ENCODE results near the gene RNF144B.
"Not testable (repeated sequence)": the region's sequence is repeated elsewhere in the genome, so short reads cannot be mapped to it uniquely, and the experiment has no call there.

Gene RNF144B

DNA sequence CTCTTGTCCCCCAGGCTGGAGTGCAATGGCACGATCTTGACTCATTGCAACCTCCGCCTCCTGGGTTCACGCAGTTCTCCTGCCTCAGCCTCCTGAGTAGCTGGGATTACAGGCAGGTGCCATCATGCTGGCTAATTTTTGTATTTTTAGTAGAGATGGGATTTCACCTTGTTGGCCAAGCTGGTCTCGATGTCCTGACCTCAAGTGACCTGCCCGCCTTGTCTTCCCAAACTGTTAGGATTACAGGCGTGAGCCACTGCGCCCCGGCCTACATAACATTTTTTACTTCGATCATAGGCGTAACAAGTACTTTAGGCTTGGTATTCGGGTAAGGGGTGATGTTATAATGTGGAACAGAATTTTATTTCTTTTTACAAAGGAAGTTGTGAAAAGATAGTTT is 22.5 kb downstream of the RNF144B start:
- not testable (repeated sequence) for DNase-seq (ENCODE audit: low read depth in 3 of 3)

DNA sequence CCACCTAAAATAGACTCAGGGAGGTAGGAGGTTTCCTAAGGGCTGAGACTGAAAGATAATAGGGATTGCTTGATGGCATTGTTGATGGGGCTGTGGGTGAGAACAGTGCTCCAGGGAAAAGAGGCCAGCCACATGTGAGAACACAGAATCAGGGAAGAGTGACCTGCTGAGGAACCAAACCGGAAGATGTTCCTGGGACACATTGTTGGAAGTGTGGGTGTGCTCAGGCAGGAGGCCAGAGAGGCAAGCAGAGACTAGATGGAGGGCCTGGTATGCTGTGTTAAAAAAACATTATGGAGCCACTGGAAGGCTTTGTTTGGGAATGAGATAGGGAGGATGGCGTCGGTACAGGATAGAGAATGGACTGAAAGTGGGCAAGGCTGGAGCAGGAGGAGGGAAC is 23.3 kb downstream of the RNF144B start:
- DNase-seq (ENCODE audit: low read depth in 3 of 3) = no peak

DNA sequence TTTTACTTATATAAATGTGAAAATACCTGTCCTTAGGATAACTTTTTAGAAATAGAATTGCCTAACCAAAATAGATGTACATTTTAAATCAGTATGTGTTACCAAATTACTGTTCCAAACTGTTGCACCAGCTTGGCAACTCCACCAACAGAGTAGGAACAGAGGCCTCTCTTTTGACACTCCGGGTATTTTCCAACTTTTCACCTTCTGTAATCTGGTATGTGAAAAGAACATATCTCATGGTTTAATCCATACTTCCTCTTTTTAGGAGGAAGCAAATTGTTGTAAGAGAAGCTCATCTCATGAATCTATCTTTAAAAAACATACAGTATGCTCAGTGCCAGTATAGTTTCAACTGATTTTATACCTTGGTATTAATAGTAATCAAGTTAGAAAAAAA is 24.9 kb downstream of the RNF144B start:
- no peak for DNase-seq (ENCODE audit: low read depth in 3 of 3)

DNA sequence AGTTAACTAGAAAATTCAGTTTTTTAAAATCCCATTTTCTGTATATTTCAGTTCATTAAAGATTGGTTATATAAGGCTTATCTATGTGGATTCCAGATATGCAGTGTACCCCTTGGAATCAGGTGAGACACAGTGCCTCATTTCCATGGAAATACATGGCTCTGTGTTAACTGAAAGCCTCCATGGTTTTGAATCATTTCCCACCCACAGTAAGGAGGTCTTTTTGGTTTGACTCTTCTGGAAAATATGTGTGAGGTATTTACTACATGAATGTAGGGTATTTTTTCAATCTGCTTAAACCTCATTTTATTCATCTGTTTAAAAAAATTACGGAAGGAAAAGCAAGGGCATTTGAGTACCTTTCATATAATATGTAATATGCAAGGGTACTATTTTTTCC is 25.5 kb downstream of the RNF144B start:
- DNase-seq (ENCODE audit: low read depth in 3 of 3) = no peak

DNA sequence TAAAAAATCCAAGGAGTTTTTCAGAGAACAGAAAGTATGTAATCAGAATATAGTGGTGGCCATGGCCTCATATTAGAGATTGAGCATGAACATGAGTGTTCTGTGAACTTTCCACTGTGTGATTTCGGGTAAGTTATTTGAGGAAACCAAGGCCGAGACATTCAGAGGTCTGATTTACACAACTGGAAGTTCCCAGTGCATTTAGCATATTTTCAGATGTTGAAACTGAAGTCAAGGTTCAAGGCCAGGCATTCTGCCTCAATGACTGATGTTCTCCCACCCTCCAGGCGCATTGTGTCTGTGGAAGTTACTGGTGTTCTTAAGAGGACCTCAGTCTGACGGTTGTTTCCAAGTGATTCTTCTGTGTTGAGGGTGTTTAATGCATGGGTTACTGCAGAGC is 26.2 kb downstream of the RNF144B start:
- DNase-seq (ENCODE audit: low read depth in 3 of 3) = no peak

DNA sequence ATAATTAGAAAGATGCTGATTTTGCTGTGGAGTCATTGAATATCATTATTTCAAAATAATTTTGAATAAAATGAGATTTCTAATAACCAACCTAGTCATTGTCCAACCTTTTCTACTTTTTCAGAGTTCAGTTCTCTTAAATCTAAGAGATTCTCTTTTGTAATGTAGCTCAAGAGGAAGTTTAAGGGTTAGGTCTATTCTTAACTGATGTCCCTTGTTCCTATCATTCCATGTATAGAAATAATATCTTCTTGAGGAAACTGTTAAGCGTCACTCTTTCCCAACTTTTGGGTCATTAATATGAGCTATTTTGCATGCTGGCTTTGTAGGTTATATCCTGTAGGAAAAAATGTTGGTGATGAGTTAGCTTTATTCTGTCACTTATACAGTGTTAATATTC is 27.0 kb downstream of the RNF144B start:
- DNase-seq (ENCODE audit: low read depth in 3 of 3) = no peak

DNA sequence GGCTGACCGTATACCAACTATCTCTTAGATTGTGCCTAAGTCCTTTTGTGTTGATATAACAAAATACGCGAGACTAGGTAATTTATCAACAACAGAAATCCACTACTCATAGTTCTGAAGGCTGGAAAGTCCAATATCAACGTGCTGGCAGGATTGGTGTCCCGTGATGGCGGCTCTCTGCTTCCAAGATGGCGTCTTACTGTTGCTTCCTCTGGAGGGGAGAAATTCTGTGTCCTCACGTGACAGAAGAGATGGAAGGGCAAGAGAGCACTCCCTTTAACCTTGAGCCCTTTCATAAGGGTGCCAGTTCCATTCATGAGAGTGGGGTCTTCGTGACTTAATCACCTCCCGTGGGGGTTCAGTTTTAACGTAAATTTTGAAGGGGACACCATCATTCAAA is 28.1 kb downstream of the RNF144B start:
- DNase-seq (ENCODE audit: low read depth in 3 of 3) = no peak

DNA sequence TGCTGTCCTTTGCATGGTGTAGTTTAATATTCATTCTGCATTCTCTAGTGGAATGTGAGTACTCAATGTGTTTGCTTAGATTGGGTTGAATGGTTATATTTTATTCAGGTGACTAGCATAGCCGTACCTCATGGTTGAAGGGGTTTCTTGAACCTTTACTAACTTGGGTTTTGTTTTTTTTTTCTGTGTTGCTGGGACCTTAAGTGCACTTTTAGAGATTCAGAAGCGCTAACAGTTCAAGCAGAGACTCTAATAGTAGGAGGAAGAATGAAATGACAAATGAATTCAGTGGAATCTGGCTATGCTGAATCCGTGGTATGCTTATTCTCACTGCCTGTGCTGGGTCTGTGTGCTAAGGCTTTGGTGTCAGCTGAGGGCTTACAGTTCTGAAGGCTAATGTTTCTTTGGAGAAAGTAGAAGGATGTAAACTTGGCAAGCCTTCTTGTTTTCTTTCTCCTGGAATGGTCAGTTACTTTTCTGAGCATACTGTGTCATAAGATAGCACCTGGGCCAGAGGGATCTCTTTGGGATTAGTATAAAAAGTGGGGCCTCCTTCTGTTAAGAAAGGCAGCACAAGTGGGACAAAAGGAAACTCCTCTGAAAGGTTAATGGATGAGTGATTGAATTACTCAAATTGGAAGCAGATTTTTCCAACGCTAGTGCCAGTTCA is 28.7 kb downstream of the RNF144B start:
- no peak for DNase-seq (ENCODE audit: low read depth in 3 of 3)

DNA sequence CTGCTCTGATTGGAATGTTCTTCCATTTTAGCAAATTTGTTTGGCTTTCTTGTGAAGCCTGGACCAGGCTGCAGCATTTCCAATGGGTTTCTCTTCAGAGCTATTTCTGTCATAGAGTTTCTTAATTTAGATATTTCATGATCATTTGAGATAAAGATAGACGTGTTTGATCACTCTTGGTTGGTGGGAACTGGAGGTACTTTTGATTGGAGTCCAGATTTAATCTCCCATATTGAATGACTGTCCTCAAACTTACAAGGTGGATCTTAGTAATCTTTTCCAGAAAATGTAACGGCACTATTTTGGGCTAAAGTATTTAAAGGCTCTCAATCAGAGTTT is 29.2 kb downstream of the RNF144B start:
- DNase-seq (ENCODE audit: low read depth in 3 of 3) = no peak

DNA sequence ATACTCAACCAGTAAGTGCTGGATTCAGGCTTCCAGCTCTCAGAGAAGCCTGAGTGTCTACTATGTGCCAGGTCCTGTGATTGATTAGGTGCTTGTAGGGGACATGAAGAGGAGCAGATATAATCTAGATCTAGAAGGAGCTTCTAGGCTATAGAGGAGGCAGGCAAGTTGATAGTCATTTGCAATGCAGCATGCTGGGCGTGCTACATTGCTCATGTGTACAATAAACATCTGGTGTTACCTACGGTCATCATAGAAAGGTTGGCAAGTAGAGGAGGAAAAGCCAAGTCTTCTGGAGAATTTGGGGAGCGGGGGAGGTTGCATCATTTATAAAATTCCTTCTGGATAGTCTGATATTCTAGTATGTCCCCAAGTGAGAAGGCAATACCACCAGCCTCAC is 33.2 kb downstream of the RNF144B start:
- no peak for DNase-seq (ENCODE audit: low read depth in 3 of 3)

DNA sequence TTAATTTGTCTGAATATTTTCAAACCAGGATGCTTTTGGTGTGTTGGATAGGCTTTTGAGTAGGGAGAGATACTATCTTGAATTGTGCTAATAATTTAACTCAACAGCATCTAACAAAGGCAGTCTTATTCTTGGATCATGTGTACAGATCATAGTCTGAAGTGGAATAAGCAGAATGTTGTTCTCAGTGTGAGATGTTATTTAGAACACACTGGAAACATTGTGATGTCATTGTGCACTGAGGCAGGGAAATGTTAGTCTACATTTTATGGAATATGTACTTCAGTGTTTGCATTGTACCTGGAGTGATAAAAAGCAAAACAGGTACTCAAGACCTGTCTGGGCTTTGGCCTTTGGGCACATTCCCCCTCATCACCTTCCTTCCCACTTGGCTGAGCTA is 35.0 kb downstream of the RNF144B start:
- DNase-seq (ENCODE audit: low read depth in 3 of 3) = no peak

DNA sequence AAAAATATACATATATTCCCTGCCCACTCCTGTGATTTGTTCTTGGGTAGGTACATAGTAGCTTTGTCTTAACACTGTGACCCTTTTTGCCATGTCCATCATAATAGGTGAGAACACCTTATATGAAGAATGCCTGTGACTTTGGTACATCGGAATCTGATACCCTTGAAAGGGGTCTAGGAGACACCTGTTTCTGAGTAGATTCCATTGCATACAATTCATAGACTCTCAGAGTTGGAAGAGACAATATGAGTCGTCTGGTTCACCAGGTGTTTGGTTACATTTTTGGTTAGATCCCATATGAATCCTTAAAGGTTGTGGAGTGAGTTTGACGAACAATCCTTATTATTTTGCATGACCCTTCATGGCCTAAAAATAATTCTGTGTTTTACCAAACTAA is 36.3 kb downstream of the RNF144B start:
- no peak for DNase-seq (ENCODE audit: low read depth in 3 of 3)

DNA sequence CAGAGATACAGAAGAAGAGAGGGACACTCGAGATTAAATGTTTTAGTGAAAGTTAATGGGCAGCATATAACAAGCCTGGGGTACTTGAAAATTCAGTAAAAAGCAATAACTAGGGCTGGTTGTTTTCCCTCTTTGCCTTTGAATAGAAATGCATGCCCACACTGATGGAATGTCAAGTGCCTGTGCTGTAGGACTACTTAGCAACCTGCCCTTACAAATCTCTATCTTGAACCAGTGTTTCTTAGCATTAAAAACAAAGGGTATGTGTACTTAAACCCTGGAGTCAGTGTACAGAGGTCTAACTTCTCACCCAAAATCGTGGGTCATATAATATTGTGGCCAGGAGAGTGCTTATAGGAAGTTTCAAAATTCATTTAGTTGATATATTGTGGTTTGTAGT is 37.1 kb downstream of the RNF144B start:
- no peak for DNase-seq (ENCODE audit: low read depth in 3 of 3)

DNA sequence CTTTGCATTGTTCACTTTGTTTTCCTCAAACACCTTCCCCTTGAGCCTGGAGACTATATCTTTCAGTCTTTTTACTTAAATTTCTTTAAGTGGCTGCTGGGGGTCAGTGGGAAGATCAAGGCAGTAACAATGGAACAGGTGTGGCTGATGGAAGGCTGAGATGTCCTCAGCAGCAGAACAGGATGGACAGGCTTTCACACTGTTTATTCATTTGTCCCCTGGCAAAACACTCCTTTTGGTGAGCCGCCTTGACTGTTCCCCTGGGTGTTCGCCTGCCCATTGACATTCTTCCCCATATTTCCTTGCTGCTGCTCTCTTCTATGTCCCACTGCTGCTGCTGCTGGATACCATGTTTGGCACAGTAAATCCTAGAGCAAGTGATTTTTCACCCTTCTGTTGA is 38.1 kb downstream of the RNF144B start:
- DNase-seq (ENCODE audit: low read depth in 3 of 3) = no peak

DNA sequence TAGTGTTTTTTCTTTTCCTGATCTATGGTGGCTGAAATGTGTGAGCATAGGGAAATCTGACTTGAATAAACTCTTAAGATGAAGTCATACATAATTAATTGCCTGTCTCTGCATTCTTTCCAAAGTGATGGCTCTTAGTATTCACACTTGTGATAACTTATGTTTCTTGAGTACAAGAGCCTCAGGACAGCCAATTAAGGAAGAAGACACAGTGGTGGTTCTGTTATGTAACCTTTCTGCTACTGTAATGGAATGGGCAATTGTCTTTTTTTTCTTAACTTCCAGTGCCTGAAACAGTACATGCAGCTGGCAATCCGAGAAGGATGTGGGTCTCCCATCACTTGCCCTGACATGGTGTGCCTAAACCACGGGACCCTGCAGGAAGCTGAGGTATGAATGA is 40.1 kb downstream of the RNF144B start:
- DNase-seq (ENCODE audit: low read depth in 3 of 3) = no peak

DNA sequence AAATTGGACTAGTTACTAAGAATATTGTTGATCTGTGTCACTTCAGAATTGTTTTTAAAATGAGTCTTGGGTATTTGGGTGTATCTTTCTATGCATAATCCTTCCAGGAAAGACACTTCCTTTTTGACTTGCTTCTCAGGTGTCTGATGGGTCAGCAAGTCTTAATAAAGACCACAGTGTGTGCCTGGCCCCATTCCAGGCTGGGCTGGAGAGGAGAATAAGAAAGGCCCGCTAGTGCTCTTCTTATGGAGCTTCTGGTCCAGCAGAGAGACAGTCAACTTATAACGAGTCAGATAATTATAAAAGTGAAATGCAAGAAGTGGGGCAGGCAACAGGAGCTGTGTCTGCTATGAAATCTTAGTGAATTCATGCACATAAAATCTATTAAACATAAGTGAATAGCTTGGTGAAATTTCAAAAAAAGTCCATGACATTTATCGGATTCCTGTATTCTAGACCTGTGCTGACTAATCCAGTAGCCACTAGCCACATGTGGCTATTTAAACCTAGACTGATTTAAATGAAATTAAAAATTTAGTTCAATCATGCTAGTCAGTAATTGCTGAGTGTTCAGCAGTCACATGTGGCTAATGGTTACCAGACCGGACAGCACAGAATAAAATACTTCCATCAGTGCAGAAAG is 42.6 kb downstream of the RNF144B start:
- DNase-seq (ENCODE audit: low read depth in 3 of 3) = no peak

DNA sequence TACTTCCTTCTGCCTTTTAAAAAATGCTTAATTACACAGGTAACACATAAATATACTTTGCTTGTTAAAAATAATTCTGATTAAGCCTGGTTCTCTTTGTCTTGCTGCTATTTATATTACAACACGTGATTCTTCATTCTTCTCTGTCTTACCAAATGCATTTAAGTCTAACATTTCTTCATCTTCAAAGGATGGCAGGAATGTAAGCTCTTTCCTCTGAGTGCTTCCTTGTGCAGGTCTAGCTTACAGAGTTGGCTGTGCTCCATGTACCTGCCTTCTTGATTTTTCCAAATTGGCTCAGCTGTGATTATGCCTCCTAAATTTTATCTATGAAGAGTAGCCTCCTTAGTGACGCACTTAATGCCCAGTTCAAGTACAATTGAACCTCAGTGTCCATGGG is 44.4 kb downstream of the RNF144B start:
- DNase-seq (ENCODE audit: low read depth in 3 of 3) = no peak

DNA sequence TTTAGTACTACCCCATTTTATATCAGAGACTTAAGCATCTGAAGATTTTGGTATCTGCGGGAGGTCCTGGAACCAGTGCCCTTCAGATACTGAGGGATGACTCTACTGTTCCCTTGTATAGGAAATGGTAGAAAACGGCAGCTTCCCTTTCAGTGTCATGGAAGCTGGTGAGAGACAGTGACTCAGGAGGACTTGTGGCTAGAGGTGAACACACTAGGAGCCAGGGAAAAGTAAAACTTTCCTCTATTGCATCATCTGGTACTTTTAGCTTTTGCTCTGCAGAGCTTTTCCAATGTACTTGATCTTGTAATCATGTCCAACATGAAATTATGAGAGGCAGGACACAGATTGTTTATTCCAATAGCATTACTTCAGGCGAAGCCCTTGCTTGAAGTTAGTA is 45.0 kb downstream of the RNF144B start:
- no peak for DNase-seq (ENCODE audit: low read depth in 3 of 3)

DNA sequence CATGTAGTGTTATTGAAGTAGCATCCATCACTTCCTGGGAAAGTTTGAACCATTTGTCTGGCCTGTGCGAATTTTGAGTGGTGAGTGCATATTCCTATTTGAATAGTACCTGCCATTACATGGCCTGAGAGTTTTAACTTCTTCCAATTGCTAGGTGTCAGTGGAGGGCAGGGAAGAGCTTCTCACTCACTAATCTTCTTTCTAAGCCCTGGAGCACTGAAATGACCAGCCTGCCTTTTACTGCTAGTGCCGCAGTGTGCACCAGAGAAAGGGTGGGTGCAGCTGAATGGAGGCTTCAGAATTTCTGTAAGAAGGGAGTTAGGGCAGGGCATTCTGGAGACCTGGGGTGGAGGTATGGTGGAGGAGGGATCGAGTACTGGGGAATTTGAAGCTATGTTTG is 45.5 kb downstream of the RNF144B start:
- no peak for DNase-seq (ENCODE audit: low read depth in 3 of 3)

DNA sequence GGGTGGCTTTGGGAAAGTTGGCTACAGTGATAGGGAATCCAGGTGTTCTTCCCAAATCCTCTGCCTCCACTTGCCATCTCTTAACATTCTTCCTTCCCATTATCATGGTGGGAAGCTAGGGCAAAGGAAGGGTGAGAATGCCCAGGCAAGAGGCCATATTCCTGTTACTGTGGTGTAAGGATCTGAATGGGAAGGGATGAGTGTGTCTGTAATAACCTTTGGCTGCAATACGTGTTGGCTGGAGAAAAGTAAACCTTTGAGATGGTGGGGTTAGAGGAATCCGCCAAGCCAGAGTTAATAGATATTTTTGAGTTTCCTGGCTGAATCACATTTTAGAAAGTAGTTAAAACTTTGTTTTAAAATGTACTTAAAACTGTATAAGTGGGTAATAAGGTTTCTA is 45.9 kb downstream of the RNF144B start:
- DNase-seq (ENCODE audit: low read depth in 3 of 3) = no peak

DNA sequence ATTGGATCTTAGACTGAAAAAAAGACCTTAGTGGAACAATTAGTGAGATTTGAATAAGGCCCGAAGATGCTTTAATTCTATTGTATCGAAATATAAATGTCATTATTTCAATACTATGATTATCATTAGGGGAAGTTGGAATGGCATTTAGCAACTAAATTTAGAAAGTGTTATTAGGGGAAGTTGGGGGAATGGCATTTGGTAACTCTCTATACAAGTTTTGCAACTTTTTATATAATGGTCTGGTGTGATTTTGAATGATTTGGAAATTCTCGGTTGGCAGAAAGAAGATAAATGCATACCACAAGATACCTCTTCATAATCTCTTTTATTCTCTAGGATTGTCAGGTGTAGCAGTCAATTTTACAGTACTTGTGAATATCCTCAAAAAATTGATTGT is 49.2 kb downstream of the RNF144B start:
- DNase-seq (ENCODE audit: low read depth in 3 of 3) = no peak

DNA sequence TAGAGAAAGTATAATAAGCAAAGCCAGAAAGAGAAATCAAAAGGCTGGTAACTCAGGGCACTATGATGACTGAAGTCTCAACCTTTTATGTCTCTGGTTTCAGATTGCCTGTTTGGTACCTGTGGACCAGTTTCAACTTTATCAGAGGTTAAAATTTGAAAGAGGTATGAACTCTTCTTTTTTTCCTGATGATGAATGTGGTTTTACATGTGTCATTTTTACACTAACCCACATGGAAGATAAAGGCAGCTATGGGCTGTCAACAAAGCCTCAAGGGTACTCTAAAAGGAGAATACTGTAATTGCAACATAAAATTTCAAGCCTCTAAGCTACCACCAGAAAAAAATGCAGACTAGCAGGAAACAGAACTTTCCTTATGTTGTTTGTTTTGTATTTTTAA is 52.4 kb downstream of the RNF144B start:
- DNase-seq (ENCODE audit: low read depth in 3 of 3) = no peak

DNA sequence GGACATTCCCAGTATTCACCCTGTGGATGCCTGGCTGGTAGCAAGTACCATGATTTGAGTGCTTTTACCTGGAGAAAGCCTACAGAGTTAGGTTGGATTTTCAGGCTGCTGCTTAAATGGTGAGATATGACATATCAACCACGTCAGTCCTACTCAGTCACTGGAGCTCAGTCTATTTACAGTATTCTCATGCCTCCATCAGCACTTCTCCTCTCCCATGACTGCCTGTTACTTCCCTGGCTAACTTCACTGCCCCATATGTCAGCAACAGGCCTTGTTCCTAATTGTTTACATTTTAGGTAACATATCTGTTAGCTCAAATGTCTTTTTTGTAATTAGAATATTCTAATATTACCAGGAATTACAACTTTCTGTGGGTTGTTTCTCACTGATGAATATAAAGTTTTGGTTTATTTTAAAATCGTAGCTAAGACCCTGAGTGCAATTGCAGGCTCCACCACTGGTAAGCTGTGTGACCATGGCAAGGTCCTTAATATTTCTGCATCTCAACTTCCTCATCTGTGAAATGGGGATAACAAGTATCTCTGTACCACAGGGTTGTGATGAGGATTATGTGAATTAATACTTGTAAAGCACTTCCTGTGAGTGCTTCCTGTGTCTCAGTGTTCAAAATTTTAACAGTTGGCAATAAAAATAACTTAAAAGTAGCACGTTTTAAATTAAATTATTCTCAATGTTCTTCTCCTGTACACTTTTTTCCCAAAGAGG is 54.3 kb downstream of the RNF144B start:
- DNase-seq (ENCODE audit: low read depth in 3 of 3) = no peak

DNA sequence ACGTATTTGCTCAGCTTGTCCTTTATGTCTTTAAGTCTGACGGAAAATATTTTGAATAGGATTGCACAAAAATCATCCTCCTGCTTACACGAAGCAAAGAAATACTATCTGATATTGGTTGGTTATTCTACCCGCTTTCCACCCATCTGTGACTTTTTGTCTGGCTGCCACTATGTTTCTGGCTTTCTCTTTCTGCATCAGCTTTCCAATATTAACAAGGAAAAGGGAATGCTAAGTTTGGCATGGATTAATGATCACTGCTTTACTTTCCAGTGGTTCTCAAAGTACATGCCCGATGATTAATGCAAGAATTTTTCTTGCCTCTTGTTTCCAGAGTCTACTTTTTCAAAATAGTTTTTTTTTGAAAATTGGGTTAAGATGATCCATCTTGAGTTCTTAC is 57.0 kb downstream of the RNF144B start:
- no peak for DNase-seq (ENCODE audit: low read depth in 3 of 3)

All from stimulated activated CD4-positive, alpha-beta T cell treated with anti-CD3 and anti-CD28 coated beads, TNF-alpha, amount 100 ng/mL, for 24 hours (primary cell).